Epithelial cell of esophagus (primary cell): ENCODE results near the gene PSMC3.
"Not testable (repeated sequence)": the region's sequence is repeated elsewhere in the genome, so short reads cannot be mapped to it uniquely, and the experiment has no call there.

Experiments used
- DNase-seq: peaks from one replicate; pipeline ENCODE4 v3.0.0; 2010; ENCODE audit warnings: low read depth
- H3K4me3 ChIP-seq: 2 replicates; pipeline ENCODE4 v1.5.1; 2011; ENCODE audit warnings: mild to moderate bottlenecking, low read length, control low read depth
- CTCF ChIP-seq: IDR thresholded peaks from 2 replicates; pipeline ENCODE4 v1.5.1; 2011; ENCODE audit warnings: low read depth, mild to moderate bottlenecking, low read length, control low read depth, inconsistent platforms; ENCODE audit not compliant: insufficient read depth; ENCODE audit errors: missing control alignments

Gene PSMC3

GRCh38 chr11:47466201-47466600 is 40.0 kb upstream of the PSMC3 start:
- no peak for DNase-seq
- TF ChIP-seq CTCF = no peak
- no peak overlapping the region for H3K4me3 ChIP-seq

GRCh38 chr11:47464483-47464882 is 38.2 kb upstream of the PSMC3 start:
- no peak for TF ChIP-seq CTCF
- no peak overlapping the region for H3K4me3 ChIP-seq
- no peak for DNase-seq

GRCh38 chr11:47461876-47462275 is 35.6 kb upstream of the PSMC3 start:
- DNase-seq = no peak
- TF ChIP-seq CTCF = no peak
- H3K4me3 ChIP-seq = no peak overlapping the region

- TF ChIP-seq CTCF = no peak
- no peak for DNase-seq
- H3K4me3 ChIP-seq = no peak overlapping the region
These were observed 34.5 kb upstream of the PSMC3 start for GRCh38 chr11:47460571-47461235.

GRCh38 chr11:47454258-47454671 is 28.0 kb upstream of the PSMC3 start:
- H3K4me3 ChIP-seq = not testable (repeated sequence)
- peak; percentile 85 for DNase-seq
- peak; percentile 93 for TF ChIP-seq CTCF

- TF ChIP-seq CTCF = no peak
- no peak overlapping the region for H3K4me3 ChIP-seq
- no peak for DNase-seq
These were observed 27.1 kb upstream of the PSMC3 start for GRCh38 chr11:47453365-47453764.

- no peak overlapping the region for H3K4me3 ChIP-seq
- DNase-seq = peak; percentile 68
These were observed 25.8 kb upstream of the PSMC3 start for GRCh38 chr11:47451990-47452389.

More at GRCh38 chr11:47451990-47452389, 25.8 kb upstream of the PSMC3 start:
- TF ChIP-seq CTCF = no peak
